HCT116 (cell line): ENCODE data around the gene EPHA2.

Experiments
- CTCF ChIP-seq, 3 experiments: fragments of 200-600 bp in 1 of 3; sonication (generic) in 1 of 3; IDR thresholded peaks in 2 of 3; conservative IDR thresholded peaks in 1 of 3; 2 replicates each; pipeline ENCODE4 v1.5.1; 2012 to 2017; ENCODE audit warnings: low read depth in 2 of 3, low read length in 2 of 3, antibody characterized with exemption in 1 of 3, borderline replicate concordance in 1 of 3, control low read depth in 1 of 3, mild to moderate bottlenecking in 1 of 3, mixed read lengths in 1 of 3, mixed run types in 1 of 3, moderate library complexity in 1 of 3; ENCODE audit not compliant: insufficient read depth in 1 of 3
- EZH2 ChIP-seq: fragments of 200-600 bp; sonication (generic); IDR thresholded peaks from 2 replicates; pipeline ENCODE4 v1.6.1; 2017; ENCODE audit warnings: antibody characterized with exemption, mixed run types
- POLR2A ChIP-seq: IDR thresholded peaks from 2 replicates; pipeline ENCODE4 v1.7.0; 2011; ENCODE audit warnings: borderline replicate concordance; ENCODE audit not compliant: insufficient read depth, insufficient read length; ENCODE audit errors: extremely low read depth
- POLR2AphosphoS5 ChIP-seq: IDR thresholded peaks from 2 replicates; pipeline ENCODE4 v1.6.1; 2011; ENCODE audit warnings: mild to moderate bottlenecking, low read depth, low read length, moderate library complexity
- TCF7L2 ChIP-seq: IDR thresholded peaks from 2 replicates; pipeline ENCODE4 v1.7.0; 2011; ENCODE audit warnings: borderline replicate concordance, inconsistent platforms; ENCODE audit not compliant: insufficient read depth, insufficient read length; ENCODE audit errors: extremely low read depth
- YY1 ChIP-seq: IDR thresholded peaks from 2 replicates; pipeline ENCODE4 v1.6.1; 2011; ENCODE audit warnings: low read length, low read depth, moderate library complexity, mild to moderate bottlenecking; ENCODE audit not compliant: insufficient replicate concordance; ENCODE audit errors: extremely low read depth
- ZNF274 ChIP-seq: fragments of 200-500 bp; sonication (Bioruptor generic); IDR thresholded peaks from 2 replicates; pipeline ENCODE4 v1.6.1; 2014; ENCODE audit warnings: mild to moderate bottlenecking, low read depth, low read length, inconsistent platforms

- TF ChIP-seq POLR2A: peak; percentile 18
- no peak for TF ChIP-seq ZNF274
- TF ChIP-seq YY1: no peak
- TF ChIP-seq CTCF (IDR thresholded peaks at IDR 0.05 in 2 of 3, conservative IDR thresholded peaks at IDR 0.05 in 1 of 3; ENCODE audit: borderline replicate concordance in 1 of 3, insufficient read depth in 1 of 3, low read depth in 2 of 3, low read length in 2 of 3): no peak
- no peak for TF ChIP-seq EZH2
- TF ChIP-seq POLR2AphosphoS5: no peak; the same call in 1 of the 2 replicates
- peak; percentile 76 for TF ChIP-seq TCF7L2
Measured at GRCh38 chr1:16167331-16168143, 11.7 kb upstream of the EPHA2 start.
